Natural killer cell (primary cell): Measurements from ENCODE around the gene EFHB. TPM values are rescaled to one million over a fixed set of nuclear protein-coding genes. Genes with fewer than 3 reads are reported as not detected.

Source experiments
- ATAC-seq, 3 donors: fragments of 150-1000 bp in 2 of 3; fragments of 200-7000 bp in 1 of 3; cut with Tn5 transposase; 1 replicate in 1 of 3; 2 replicates in 2 of 3; pipeline ENCODE4 v1.10.0; 2021; ENCODE audit warnings: mild to moderate bottlenecking in 2 of 3, moderate library complexity in 2 of 3
- DNase-seq, 2 donors: peaks; one replicate each; pipeline versions ENCODE4 v3.0.0 to v3.0.0-alpha.2; 2013 to 2021; ENCODE audit warnings: mixed read lengths in 1 of 2
- H3K27ac ChIP-seq: one replicate; pipeline ENCODE4 v1.5.1; 2013; ENCODE audit warnings: mild to moderate bottlenecking, low read length
- H3K27me3 ChIP-seq: one replicate; pipeline ENCODE4 v1.6.1; 2013; ENCODE audit warnings: low read length; ENCODE audit not compliant: control insufficient read depth, insufficient read depth
- H3K36me3 ChIP-seq: one replicate; pipeline ENCODE4 v1.6.1; 2013; ENCODE audit warnings: low read length; ENCODE audit not compliant: control insufficient read depth, insufficient read depth
- H3K4me1 ChIP-seq: one replicate; pipeline ENCODE4 v1.6.1; 2013; ENCODE audit warnings: low read length; ENCODE audit not compliant: control insufficient read depth, insufficient read depth
- H3K4me3 ChIP-seq: one replicate; pipeline ENCODE4 v1.5.1; 2013; ENCODE audit warnings: low read length
- H3K9me3 ChIP-seq: one replicate; pipeline ENCODE4 v1.6.1; 2013; ENCODE audit warnings: low read length; ENCODE audit not compliant: control insufficient read depth, insufficient read depth
- H3K27ac Mint-ChIP-seq, 2 donors: one replicate each; pipeline ENCODE4 v1.8.0; 2022; ENCODE audit warnings: mild to moderate bottlenecking in 2 of 2, mixed read lengths in 2 of 2, moderate library complexity in 1 of 2
- H3K27me3 Mint-ChIP-seq, 2 donors: one replicate each; pipeline ENCODE4 v1.8.0; 2022; ENCODE audit warnings: low read depth in 2 of 2, mixed read lengths in 2 of 2
- H3K36me3 Mint-ChIP-seq: one replicate; pipeline ENCODE4 v1.8.0; 2022; ENCODE audit warnings: mixed read lengths
- H3K4me1 Mint-ChIP-seq, 2 donors: one replicate each; pipeline ENCODE4 v1.8.0; 2022; ENCODE audit warnings: mixed read lengths in 2 of 2
- H3K4me3 Mint-ChIP-seq: one replicate; pipeline ENCODE4 v1.8.0; 2022; ENCODE audit warnings: mild to moderate bottlenecking, moderate library complexity, mixed read lengths
- H3K9me3 Mint-ChIP-seq, 2 donors: one replicate each; pipeline ENCODE4 v1.8.0; 2022; ENCODE audit warnings: mixed read lengths in 2 of 2
- WGBS: methylation state at CpG from one replicate; pipeline ENCODE4 v1.1.7; 2013; ENCODE audit warnings: missing lambda C conversion rate; ENCODE audit not compliant: insufficient coverage; 5-methylcytosine and 5-hydroxymethylcytosine counted together
- intact Hi-C: fragments of 100-400 bp; cut with micrococcal nuclease; formaldehyde crosslinking; loops from one replicate; pipeline ENCODE4 v1.14.2; 2022
- total RNA-seq, 4 donors: library from RNA; stranded (reverse); fragments of 120-200 nt in 1 of 4; gene quantifications; one replicate each; pipeline versions ENCODE4 v1.2.3 to v1.2.4, GENCODE V29; 2013 to 2022
- TF ChIP-seq, protein P1 (sequence below): fragments of 200-600 bp; IDR thresholded peaks from one replicate; pipeline ENCODE4 v1.8.0; 2022; ENCODE audit warnings: antibody characterized with exemption

Gene EFHB
- total RNA-seq, 3 donors from 2014 or later (not counting 1 experiment from before 2014, with no cell fraction given): 0.68 to 4.9 TPM; not detected in 1

DNA sequence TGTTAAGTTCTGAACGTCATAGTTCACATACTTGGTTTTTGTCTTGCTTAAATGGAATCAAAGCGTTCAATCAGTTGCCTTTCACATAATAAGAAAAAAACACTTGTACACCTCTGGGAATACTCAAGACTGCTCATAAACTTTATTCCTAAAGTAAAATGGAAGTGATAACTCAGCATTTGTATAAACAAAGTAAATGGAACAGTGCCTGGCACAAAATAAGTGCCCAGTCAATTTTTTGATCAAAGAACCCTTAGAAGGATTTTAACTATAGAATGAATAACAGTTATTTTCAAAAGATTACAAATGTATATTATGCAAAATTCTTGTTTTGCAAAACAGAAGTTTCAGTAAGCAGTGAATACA, 14.2 kb upstream of the EFHB start:
- peak overlapping the region; percentile 89 for H3K4me3 ChIP-seq
- intact Hi-C loops: no loop called here

GRCh38 chr3:19947549-19948225, 13.7 kb upstream of the EFHB start:
- Histone ChIP-seq H3K4me1 (peaks cover 19% of the 10 kb centered on the region), H3K27me3 (no peaks in the 10 kb centered on the region), H3K9me3 (no peaks in the 10 kb centered on the region), H3K27ac (peak overlapping the region; percentile 97), H3K36me3 (peaks cover 12% of the 10 kb centered on the region), H3K4me3 (peak overlapping the region; percentile 89)
- intact Hi-C loops: loop anchor here (1.0 to 2.0 kb wide), 3 partner anchors 91 to 239 kb away; partner anchors contain the start of gene SGO1
- H3K4me3 Mint-ChIP-seq: peak overlapping the region; percentile 97
- no peaks in the 10 kb centered on the region for H3K9me3 Mint-ChIP-seq
- WGBS: under 1% methylated on average over 30 of the region's 30 CpGs
- peak overlapping the region; percentile 96 to 97 for H3K27ac Mint-ChIP-seq
- H3K36me3 Mint-ChIP-seq: no peaks in the 10 kb centered on the region
- peak; percentile 0 to 25 (median 3) for ATAC-seq
- H3K4me1 Mint-ChIP-seq: peaks cover 36 to 52% of the 10 kb centered on the region in 2 donors
- TF ChIP-seq, protein P1, sequence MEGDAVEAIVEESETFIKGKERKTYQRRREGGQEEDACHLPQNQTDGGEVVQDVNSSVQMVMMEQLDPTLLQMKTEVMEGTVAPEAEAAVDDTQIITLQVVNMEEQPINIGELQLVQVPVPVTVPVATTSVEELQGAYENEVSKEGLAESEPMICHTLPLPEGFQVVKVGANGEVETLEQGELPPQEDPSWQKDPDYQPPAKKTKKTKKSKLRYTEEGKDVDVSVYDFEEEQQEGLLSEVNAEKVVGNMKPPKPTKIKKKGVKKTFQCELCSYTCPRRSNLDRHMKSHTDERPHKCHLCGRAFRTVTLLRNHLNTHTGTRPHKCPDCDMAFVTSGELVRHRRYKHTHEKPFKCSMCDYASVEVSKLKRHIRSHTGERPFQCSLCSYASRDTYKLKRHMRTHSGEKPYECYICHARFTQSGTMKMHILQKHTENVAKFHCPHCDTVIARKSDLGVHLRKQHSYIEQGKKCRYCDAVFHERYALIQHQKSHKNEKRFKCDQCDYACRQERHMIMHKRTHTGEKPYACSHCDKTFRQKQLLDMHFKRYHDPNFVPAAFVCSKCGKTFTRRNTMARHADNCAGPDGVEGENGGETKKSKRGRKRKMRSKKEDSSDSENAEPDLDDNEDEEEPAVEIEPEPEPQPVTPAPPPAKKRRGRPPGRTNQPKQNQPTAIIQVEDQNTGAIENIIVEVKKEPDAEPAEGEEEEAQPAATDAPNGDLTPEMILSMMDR: no peak
- no peaks in the 10 kb centered on the region for H3K27me3 Mint-ChIP-seq
- DNase-seq: peak in 1 of 2 donors; percentile 72

More for the DNA sequence above, 14.2 kb upstream of the EFHB start:
- H3K27ac ChIP-seq: peak overlapping the region; percentile 97
- Mint-ChIP-seq H3K4me1 (peaks cover 36 to 52% of the 10 kb centered on the region in 2 donors), H3K27me3 (no peaks in the 10 kb centered on the region), H3K4me3 (peak overlapping the region; percentile 97), H3K27ac (peak overlapping the region; percentile 96 to 97), H3K9me3 (no peaks in the 10 kb centered on the region), H3K36me3 (no peaks in the 10 kb centered on the region)
- DNase-seq: no peak
- peaks cover 16% of the 10 kb centered on the region for H3K36me3 ChIP-seq
- TF ChIP-seq, protein P1: no peak
- no peaks in the 10 kb centered on the region for H3K9me3 ChIP-seq
- H3K27me3 ChIP-seq: no peaks in the 10 kb centered on the region
- peaks cover 19% of the 10 kb centered on the region for H3K4me1 ChIP-seq
- ATAC-seq: no peak
- 0% methylated on average over 2 of the region's 2 CpGs for WGBS

- Mint-ChIP-seq H3K4me1 (peaks cover 35 to 51% of the 10 kb centered on the region in 2 donors), H3K27ac (peak within 1 kb of the TSS; percentile 96 to 97), H3K4me3 (peak within 1 kb of the TSS; percentile 97), H3K27me3 (no peaks in the 10 kb centered on the region), H3K36me3 (no peaks in the 10 kb centered on the region), H3K9me3 (no peaks in the 10 kb centered on the region)
- Histone ChIP-seq H3K27ac (peak within 1 kb of the TSS; percentile 97), H3K4me3 (peak within 1 kb of the TSS; percentile 89), H3K27me3 (no peaks in the 10 kb centered on the region), H3K9me3 (no peaks in the 10 kb centered on the region), H3K4me1 (peaks cover 19% of the 10 kb centered on the region), H3K36me3 (peaks cover 9% of the 10 kb centered on the region)
- ATAC-seq (peak; percentile 81 to 92 (median 86)), DNase-seq (peak; percentile 87 to 99)
- WGBS: under 1% methylated on average over 70 of the region's 73 CpGs
- TF ChIP-seq, protein P1: no peak
- intact Hi-C loops: loop anchor here (1.0 to 2.0 kb wide), 3 partner anchors 92 to 239 kb away; partner anchors contain the start of gene SGO1
Observed at GRCh38 chr3:19946832-19947548, 13.0 kb upstream of the EFHB start, which contains the start of gene RAB5A. TSS of gene RAB5A (plus strand) at chr3:19947097. CDS start at chr3:19950899, 3,802 bp downstream.
